ENCODE results near the gene RDH11.

The RDH11 gene

GRCh38 chr14:67643713-67644112, 51.9 kb downstream of the RDH11 start:
- DNase-seq: no peak

GRCh38 chr14:67641902-67642749, 53.4 kb downstream of the RDH11 start:
- no peak for DNase-seq

- DNase-seq: no peak
Measured at GRCh38 chr14:67641480-67641879, 54.1 kb downstream of the RDH11 start.

GRCh38 chr14:67638642-67639041, 56.9 kb downstream of the RDH11 start:
- no peak for DNase-seq

GRCh38 chr14:67636361-67636919, 59.1 kb downstream of the RDH11 start:
- no peak for DNase-seq

GRCh38 chr14:67633451-67634147, 62.0 kb downstream of the RDH11 start:
- DNase-seq: no peak

GRCh38 chr14:67630938-67631337, 64.6 kb downstream of the RDH11 start:
- no peak for DNase-seq

GRCh38 chr14:67630186-67630585, 65.4 kb downstream of the RDH11 start:
- no peak for DNase-seq

- DNase-seq: no peak
Measured at GRCh38 chr14:67627519-67627918, 68.0 kb downstream of the RDH11 start.
